NCI-H2107 treated with DMSO at 0.1 percent for 48 hours (cell line): ENCODE data around the gene ADM5.

ENCODE experiments used
- DNase-seq: peaks from one replicate; lab custom pipeline; 2025; ENCODE audit not compliant: unreplicated experiment; lab: John Stamatoyannopoulos, UW

ADM5 gene

DNA sequence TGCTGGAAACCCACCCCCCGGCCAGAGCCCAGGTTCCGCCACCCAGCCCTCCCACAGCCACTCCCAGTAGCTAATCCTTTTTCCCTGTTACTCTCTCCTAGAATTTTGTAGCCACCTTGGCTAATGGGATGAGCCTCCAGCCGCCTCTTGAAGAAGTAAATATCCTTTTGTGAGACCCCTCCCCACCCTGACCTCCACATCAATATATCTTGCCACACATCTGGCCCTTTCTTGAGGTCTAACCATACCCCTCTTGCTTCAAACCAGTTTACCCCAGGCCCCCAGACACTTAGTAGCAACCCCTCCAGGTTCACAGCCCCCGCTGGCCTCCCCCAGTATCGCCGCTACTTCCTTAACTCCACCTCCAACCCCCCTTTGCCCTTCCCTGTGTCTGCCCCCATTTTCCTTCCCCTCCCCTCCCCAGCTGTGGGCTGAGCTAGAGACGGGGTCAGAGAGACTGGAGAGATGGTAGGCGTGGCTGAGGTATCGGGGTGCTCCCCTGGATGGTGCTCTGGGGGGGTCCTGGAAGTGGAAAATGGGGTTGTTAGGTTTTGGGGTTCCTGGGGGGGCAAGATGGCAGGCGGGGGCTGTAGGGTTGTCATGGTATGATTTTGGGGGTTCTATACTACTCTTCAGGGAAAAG is 9.5 kb upstream of the ADM5 start:
- DNase-seq = no peak

DNA sequence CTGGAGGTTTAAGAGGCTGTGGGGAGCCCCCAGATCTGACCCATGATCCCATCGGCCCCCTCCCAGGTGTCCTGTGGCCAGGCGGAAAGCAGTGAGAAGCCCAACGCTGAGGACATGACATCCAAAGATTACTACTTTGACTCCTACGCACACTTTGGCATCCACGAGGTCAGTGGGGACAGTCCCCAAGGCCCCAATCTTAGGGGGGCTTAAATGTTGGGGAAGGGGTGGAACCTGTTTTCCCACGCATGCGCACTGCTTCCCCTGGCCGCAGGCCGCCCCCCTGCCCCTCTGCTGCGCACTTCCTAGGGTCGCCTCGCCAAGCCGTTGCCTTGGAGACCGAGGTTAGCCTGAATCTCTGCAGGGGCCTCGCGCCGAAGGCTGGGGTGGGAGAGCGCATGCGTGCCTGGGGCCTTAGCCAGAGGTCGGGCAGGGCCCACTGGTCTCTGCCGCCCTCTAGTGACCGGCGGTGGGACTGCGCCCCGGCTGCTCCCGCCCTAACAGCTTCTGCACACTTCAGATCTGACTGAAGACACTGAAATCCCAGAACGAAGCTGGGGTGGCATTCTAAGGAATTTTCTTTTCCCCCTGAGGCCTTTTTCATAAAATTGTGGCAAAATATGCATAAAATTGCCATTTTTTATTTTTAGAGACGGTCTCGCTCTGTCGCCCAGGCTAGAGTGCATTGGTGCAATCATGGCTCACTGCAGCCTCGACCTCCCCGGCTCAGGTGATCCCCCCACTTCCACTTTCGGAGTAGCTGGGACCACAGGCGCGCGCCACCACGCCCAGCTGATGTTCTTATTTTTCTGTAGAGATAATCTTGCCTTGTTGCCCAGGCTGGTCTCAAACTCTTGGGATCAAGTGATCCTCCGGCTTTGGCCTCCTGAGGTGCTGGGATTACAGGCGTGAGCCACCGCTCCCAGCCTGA is 8.7 kb upstream of the ADM5 start:
- peak; percentile 83 for DNase-seq

DNA sequence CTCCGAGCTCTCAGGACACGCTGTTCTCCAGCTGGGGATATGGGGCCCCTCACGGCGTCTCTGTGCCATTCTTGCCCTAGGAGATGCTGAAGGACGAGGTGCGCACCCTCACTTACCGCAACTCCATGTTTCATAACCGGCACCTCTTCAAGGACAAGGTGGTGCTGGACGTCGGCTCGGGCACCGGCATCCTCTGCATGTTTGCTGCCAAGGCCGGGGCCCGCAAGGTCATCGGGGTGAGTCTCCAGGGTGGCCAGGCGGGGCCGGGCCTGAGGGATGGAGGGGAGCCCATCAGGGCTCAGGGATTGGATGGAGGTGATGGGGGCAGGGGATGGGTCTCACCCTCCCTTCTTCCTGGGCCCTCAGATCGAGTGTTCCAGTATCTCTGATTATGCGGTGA is 7.6 kb upstream of the ADM5 start:
- no peak for DNase-seq

DNA sequence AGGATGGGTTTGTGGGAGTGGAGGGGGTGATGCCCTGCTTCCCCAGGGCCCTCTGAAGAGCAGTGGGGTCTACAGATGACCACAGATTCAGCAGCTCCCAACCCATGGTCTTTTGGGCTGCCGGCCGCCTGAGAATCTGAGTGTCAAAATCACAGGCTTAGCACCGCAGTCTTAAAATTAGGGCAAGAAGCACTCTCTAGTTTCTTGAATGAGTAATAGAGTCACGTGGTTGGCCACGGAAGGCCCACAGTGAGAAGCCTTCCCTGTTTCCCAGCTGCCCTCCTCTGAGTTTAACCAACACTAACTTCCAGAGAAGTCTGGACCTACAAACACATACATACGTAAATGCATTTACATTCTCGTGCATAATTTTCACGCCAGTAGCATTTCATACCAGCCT is 7.1 kb upstream of the ADM5 start:
- DNase-seq = no peak

DNA sequence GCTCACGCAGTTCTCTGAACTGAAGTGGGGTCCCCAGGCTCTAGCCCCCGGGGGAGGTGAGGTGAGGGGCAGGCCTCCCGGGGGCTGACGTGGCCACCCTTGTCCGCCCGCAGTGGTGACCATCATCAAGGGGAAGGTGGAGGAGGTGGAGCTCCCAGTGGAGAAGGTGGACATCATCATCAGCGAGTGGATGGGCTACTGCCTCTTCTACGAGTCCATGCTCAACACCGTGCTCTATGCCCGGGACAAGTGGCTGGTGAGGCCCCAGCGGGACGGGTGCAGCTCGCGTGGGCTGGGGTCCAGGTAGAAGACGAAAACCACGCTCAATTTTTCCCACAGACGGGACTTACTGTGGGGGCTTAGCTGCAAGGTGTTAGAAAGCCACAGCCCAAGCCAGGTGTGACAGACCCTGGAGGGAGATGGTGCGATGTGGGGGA is 5.6 kb upstream of the ADM5 start:
- no peak for DNase-seq

DNA sequence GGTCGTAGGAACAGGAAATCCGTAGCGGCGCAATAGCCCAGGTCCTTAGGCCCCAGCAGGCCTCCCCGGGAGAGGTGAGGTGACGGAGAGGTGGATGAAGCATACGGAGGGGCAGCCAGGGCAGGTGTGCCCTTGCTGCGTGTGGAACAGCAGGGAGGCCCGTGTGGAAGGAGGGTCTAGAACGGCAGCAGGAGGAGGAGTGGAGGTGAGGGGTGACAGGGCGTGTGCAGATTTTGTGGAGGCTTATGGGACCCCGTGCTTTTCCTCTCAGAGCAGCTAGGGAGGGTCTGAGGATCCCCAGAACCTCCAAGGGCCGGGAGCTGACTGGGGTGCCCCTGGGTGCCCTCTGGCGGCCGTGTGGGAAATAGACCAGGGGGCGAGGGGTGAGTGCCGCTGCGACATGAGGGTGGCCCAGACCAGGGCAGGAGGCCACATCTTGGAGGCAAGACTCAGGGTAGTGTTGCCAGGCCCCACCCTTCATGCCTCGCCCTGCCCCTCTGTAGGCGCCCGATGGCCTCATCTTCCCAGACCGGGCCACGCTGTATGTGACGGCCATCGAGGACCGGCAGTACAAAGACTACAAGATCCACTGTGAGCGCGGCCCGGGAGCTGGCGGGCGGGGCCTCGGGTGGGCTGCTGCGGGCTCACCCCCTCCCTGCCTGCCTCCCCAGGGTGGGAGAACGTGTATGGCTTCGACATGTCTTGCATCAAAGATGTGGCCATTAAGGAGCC is 5.0 kb upstream of the ADM5 start:
- DNase-seq = no peak

DNA sequence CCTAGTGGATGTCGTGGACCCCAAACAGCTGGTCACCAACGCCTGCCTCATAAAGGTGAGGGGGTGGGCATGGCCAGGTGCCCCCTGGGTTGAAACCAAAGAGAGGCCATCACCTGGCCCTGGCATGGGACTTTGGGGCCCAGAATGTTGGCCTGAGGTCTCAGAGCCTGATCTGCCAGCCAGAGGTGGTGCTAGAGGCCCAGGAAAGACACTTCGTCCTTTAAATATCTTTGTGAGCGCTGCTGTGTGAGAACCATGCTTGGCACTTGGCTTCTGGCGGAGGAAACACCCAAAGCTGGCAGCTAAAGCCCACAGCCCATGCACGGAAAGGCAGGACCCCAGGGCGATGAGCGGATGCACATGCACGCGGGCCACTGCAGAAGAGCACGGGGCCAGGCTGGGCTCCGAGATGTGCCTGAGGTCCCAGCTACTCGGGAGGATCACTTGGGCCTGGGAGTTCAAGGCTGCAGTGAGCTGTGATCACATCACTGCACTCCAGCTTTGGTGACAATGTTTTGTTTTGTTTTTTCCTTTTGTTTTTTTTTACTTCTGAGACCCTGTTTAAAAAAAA is 4.3 kb upstream of the ADM5 start:
- no peak for DNase-seq

DNA sequence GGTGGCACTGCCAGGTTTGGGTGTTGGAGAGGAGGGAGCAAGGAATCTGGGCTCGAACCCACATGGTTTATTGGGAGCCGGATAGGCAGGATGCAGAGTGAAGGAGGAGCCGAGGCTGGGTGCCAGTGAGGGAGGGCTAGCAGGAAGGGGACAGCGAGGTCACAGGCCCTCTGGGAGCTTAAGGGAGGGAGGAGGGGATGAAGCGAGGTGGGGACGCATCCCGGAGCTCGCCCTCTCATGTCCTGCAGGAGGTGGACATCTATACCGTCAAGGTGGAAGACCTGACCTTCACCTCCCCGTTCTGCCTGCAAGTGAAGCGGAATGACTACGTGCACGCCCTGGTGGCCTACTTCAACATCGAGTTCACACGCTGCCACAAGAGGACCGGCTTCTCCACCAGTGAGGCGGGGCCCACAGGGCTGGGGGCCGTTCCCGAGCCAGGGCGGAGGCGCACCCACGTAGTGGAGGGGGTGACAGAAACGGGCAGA is 3.5 kb upstream of the ADM5 start:
- no peak for DNase-seq

DNA sequence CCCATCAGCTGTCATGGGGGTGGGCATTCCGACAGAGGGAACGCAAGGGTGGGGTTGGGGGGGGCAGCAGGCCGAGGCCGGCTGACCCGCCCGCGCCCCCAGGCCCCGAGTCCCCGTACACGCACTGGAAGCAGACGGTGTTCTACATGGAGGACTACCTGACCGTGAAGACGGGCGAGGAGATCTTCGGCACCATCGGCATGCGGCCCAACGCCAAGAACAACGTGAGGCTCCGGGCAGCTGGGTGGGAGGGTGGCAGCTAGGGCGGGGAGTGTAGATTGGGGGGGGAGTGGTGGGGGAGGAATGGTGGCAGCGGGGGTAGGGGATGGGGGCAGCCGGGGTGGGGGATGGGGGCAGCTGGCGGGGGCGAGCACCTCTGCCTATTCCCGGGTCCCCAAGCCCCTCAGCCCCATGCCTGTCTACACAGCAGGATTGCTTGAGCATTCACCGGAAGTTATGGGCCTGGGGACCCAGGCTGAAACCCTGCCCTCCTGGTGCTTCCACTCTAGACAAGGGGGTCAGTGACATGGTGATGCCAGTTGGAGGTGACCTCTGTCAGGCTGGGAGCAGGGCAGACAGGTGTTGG is 2.8 kb upstream of the ADM5 start:
- DNase-seq = no peak

DNA sequence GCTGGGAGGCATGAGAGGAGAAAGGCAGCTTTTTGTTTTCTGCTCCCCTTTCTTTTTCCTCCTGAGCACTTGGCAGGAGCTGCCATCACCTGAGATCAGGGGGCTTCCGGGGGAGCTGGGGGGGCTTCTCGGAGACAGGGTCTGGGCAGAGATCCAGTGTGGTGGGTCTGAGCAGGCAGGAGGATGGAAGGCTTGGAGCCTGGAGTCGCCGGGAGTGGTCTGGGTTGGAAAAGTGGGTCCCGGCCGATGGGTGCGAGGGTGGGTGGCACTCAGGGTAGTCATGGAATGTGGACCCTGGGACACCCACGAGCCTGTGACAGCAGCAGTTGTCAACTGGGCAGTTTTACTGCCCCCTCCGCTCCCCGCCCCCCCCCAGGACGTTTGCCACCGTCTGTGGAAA is 2.2 kb upstream of the ADM5 start:
- DNase-seq = no peak

DNA sequence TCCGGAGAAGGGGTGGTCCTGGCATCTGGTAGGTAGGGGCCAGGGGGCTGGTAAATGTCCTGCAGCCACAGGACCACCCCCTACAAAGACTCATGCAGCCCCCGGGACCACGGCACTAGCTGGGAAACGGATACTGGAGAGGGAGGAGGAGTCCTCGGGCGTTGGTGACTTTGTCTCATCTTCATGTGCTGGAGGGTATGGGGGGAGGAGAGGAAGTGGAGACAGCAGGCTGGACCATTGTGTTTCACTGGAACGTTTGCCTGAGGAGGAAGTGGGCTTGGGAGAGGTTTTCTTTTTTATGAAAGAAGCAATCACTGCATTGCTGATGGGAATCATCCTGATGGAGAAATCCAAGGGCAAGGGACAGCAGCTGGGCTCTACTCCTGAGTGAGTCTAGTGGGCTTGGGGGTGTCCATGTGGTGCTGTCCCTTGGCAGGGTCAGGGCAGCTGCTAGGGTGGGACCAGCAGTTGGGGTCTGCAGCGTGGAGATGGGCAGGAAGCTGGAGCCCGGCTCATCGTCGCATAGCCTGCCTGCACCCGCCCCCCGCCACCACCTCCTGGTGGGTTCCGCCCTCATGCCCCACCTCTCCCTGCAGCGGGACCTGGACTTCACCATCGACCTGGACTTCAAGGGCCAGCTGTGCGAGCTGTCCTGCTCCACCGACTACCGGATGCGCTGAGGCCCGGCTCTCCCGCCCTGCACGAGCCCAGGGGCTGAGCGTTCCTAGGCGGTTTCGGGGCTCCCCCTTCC is 1.7 kb upstream of the ADM5 start:
- no peak for DNase-seq

DNA sequence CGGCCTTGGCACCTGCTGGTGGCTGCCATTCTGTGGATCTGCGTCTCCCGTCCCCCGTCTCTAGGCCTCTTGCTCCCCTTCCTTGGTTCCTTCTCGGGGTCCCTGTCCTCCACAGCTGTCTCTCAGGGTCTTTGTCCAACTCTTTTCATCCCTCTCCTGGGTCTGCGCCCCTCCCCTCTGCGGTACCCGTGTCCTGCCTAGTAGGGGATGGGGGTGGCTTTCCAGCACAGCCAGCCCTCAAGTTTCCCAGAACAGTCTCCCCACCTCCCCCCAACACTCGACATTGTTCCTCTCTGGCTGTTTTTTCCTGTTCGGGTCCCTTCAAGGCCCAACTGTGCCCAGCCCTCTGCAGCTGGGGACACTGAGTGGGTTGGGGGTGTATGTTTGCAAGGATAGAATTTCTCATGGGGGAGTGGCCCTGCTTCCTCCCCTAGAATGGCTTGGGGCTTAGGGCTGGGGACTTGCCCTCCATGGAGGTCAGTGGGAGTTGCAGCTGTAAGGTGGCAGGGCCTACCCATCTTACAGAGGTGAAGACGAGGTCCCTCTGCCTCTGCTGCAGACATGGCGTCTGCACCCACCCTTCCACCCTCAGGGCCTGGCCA is 762 bp upstream of the ADM5 start:
- DNase-seq = no peak

DNA sequence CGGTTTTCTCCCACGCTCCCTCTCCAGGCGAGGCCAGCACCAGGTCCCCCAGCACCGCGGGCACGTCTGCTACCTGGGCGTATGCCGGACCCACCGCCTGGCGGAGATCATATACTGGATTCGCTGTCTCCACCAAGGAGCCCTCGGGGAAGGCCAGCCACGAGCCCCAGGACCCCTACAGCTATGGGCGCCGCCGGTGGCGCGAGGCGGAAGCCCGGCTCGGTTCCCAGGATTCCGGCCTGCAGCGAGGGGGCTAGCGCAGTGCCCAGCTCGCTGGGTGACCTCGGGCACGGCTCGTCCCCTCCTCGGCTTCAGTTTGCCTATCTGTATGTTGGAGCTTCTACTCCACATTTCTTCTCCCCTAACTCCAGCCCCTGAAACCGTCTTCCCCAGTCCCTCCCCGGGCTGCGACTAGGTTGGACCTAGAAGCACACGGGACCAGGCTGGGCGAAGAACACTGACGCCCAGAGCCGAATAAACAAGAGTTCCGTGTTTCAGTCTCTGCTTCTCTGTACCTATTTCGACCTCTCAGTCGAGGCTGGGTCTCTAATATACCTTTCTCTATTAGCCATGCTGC is 773 bp downstream of the ADM5 start:
- DNase-seq = peak; percentile 25

DNA sequence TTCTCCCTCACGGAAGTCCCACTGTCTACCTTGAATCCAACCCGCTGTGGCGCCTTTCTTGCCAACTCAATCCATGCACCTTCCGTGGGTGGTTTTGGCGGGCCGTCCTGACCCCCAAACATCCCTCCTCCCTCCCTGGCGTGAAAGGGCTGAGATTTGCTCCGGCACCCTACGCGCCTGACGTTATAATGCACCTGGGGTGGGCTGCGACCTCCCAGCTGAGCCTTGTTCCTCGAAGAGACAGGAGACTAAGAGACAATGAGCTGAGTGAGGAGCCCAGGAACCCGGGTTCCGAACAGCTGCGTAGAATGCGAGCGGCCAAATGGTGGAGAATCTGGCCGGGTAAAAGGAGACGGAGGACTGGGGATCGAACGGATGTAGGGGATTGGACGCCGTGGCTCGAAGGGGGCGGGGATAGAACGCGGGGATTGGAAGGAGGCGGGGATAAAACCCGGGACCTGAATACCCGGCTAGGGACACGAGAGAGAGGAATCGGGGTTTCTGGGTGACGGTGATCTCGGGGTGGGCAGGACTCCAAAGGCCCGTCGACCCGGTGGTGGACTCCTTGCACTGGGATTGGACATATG is 1.4 kb downstream of the ADM5 start, which contains the start of gene CPT1C:
CPT1C (plus strand) TSS at position 461 of the 587 bp plus-strand sequence. CDS start 1,137 bp downstream, outside the sequence.
- peak; percentile 93 for DNase-seq

DNA sequence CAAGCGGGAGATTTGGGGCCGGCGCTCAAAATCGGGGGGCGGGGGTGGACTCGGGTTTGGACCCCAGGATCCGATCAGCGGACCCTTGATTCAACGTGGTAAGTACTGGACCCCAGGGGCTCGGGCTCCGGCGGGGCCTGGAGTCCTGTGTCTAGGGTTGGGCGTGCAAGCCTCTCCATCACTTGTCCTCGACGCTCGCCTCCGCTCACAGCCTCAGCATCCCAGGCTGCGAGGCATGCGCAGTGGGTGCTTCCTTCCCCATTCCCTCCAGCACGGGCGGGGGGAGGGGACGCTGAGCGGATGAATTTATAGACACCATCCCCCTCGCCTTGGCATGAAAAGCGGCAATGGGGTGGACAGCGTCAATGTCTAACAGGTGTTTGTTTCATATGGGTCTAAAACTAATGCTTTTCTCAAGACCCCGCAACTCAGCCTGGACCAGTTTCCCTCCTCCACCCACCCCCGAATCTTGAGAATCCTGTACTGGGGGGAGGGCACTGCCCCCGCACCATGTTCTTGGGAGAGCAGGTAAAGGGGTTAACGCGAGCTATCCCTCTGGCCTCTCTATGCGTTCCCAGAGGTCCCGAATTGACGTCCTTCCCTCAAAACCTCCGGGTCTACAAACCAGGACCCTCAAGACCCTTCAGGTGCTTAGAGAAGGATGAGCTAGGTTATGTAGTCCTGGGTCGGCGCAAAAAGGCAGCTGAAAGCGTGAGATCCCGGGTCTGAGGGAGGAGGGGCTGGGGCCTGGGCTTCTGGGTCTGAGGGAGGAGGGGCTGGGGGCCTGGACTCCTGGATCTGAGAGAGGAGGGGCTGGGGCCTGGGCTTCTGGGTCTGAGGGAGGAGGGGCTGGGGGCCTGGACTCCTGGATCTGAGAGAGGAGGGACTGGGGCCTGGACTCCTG is 2.1 kb downstream of the ADM5 start:
- peak; percentile 57 for DNase-seq

DNA sequence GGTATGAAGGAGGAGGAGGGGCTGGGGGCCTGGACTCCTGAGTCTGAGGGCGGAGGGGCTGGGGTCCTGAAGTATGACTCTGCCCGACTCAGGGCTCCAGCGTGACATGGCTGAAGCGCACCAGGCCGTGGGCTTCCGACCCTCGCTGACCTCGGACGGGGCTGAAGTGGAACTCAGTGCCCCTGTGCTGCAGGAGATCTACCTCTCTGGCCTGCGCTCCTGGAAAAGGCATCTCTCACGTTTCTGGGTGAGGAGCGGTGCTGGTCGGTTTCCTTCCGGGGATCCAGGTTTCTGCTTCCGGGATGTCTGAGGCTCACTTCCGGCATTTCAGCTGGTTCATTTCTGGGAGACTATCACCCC is 2.7 kb downstream of the ADM5 start:
- no peak for DNase-seq

DNA sequence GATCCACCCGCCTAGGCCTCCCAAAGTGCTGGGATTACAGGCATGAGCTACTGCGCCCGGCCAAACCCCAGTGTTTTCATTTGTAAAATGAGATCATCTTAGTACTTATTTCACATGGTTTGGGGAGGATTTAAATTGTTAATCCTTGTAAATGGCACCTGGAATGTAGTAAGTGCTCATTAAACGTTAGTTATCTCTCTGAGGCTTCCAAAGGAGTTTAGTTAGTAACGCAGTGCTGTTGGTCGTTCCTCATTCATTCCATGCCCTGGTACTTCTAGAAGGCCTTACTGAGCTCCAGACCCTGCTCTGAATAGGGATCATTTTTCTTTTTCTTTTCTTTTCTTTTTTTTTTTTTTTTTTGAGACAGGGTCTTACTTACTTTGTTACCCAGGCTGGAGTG is 6.7 kb downstream of the ADM5 start:
- no peak for DNase-seq

DNA sequence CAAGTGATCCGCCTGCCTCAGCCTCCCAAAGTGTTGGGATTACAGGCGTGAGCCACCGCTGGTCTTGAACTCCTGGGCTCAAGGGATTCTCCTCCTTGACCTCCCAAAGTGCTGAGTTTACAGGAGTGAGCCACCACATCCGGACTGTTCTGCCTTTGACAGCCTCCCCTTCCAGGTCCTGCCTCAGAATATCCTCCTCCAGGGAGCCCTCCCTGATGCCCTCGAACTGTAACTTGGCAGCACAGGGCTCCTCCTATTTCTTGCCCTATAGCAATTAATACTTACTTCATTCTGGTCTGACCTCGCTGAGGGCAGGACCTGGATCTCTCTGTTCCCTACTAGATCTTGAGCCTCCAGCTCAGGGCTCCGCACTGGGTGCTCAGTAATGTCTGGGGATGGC is 7.5 kb downstream of the ADM5 start:
- no peak for DNase-seq
